ENCODE data around the gene TRERF1.

TRERF1 gene

DNA sequence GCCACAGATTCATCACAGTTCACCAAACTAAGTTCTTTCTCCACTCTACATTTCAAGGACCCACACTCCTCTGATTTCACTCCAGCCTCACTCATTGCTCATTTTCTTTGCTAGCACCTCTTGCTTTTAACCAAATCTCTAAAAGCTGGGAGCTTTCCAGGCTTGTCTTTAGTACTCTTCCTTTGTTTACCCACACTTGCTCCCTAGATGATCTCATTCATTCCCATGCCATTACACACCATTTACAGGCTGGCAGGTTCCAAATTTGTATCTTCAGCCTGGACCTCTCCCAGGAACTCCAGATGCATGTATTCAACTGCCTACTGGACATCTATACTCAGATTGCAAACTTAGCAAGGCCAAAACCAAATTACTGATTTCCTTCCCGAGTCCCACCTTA is 251.7 kb downstream of the TRERF1 start:
- Histone ChIP-seq H4K20me1 (ENCODE audit: low read depth, low read length) (no peaks in the 10 kb centered on the region), H2AFZ (ENCODE audit: low read depth, low read length, severe bottlenecking) (no peak overlapping the region), H3K4me2 (ENCODE audit: low read depth, low read length, poor library complexity, severe bottlenecking) (no peak overlapping the region), H3K27ac (ENCODE audit: low read depth, low read length) (no peak overlapping the region), H3K4me3 (ENCODE audit: insufficient read depth, low read length, poor library complexity, severe bottlenecking) (no peak overlapping the region), H3K9me2 (replicated peaks; ENCODE audit: insufficient read depth, low read length) (no peaks in the 10 kb centered on the region), H3K27me3 (ENCODE audit: low read length) (no peaks in the 10 kb centered on the region), H3K79me2 (ENCODE audit: insufficient read depth, low read length) (no peaks in the 10 kb centered on the region), H3K9me3 (ENCODE audit: insufficient read depth, low read length) (no peaks in the 10 kb centered on the region), H3K9ac (ENCODE audit: low read length) (no peak overlapping the region), H3K36me3 (ENCODE audit: low read length) (0 out of 2 replicates have a peak, but pooled peaks cover 2% of the 10 kb centered on the region), H3F3A (ENCODE audit: insufficient read depth) (0 out of 2 replicates have a peak, but pooled peaks cover 10% of the 10 kb centered on the region)
- TF ChIP-seq EZH2phosphoT487 (conservative IDR thresholded peaks at IDR 0.05; ENCODE audit: low read length): no peak
- TF ChIP-seq, protein P1, sequence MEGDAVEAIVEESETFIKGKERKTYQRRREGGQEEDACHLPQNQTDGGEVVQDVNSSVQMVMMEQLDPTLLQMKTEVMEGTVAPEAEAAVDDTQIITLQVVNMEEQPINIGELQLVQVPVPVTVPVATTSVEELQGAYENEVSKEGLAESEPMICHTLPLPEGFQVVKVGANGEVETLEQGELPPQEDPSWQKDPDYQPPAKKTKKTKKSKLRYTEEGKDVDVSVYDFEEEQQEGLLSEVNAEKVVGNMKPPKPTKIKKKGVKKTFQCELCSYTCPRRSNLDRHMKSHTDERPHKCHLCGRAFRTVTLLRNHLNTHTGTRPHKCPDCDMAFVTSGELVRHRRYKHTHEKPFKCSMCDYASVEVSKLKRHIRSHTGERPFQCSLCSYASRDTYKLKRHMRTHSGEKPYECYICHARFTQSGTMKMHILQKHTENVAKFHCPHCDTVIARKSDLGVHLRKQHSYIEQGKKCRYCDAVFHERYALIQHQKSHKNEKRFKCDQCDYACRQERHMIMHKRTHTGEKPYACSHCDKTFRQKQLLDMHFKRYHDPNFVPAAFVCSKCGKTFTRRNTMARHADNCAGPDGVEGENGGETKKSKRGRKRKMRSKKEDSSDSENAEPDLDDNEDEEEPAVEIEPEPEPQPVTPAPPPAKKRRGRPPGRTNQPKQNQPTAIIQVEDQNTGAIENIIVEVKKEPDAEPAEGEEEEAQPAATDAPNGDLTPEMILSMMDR (IDR thresholded peaks at IDR 0.05; ENCODE audit: insufficient read depth, low read length, poor library complexity, severe bottlenecking): no peak

DNA sequence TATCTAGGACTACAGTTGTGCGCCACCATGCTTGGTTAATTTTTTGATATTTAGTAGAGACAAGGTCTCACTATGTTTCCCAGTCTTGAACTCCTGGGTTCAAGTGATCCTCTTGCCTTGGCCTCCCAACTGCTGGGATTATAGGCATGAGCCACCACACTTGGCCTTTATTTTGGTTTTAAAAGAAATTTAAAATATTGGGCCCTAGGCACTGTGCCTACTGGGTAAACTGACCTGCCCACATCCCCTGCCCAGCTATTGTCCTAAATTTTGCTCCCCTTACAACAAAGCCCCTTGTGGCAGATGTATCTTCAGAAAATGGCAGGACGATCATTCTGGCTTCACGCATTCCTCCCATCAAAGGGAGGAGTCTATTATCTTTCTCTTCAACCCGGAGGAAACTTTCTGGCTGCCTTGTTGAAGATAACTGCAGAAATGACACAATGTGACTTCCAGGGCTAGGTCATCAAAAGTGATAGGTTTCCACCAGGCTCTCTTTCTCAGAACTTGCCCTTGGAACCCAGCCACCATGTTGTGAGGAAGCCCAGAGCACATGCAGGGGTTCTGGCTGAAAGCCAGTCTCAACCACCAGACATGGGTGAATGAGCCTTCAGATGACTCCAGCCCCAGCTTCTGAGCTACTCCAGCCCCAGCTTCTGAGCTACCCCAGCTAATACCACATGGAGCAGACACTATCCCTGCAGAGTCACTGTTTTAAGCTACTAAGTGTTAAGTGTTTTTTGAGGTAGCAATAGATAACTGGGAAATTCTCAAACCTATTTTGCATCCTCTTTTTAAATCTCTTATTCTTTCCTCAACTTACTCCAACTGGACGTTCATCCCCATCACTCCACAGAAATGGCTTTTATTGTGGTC is 252.4 kb downstream of the TRERF1 start:
- no peak overlapping the region for H3K4me2 ChIP-seq (ENCODE audit: low read depth, low read length, poor library complexity, severe bottlenecking)
- 0 out of 2 replicates have a peak, but pooled peaks cover 2% of the 10 kb centered on the region for H3K36me3 ChIP-seq (ENCODE audit: low read length)
- no peaks in the 10 kb centered on the region for H4K20me1 ChIP-seq (ENCODE audit: low read depth, low read length)
- 0 out of 2 replicates have a peak, but pooled peaks cover 6% of the 10 kb centered on the region for H3F3A ChIP-seq (ENCODE audit: insufficient read depth)
- H3K27me3 ChIP-seq (ENCODE audit: low read length): no peaks in the 10 kb centered on the region
- no peak overlapping the region for H2AFZ ChIP-seq (ENCODE audit: low read depth, low read length, severe bottlenecking)
- H3K9ac ChIP-seq (ENCODE audit: low read length): no peak overlapping the region
- H3K9me2 ChIP-seq (replicated peaks; ENCODE audit: insufficient read depth, low read length): no peaks in the 10 kb centered on the region
- TF ChIP-seq EZH2phosphoT487 (conservative IDR thresholded peaks at IDR 0.05; ENCODE audit: low read length): no peak
- TF ChIP-seq, protein P1 (IDR thresholded peaks at IDR 0.05; ENCODE audit: insufficient read depth, low read length, poor library complexity, severe bottlenecking): no peak
- no peak overlapping the region for H3K4me3 ChIP-seq (ENCODE audit: insufficient read depth, low read length, poor library complexity, severe bottlenecking)
- H3K27ac ChIP-seq (ENCODE audit: low read depth, low read length): no peak overlapping the region
- no peaks in the 10 kb centered on the region for H3K9me3 ChIP-seq (ENCODE audit: insufficient read depth, low read length)
- no peaks in the 10 kb centered on the region for H3K79me2 ChIP-seq (ENCODE audit: insufficient read depth, low read length)

DNA sequence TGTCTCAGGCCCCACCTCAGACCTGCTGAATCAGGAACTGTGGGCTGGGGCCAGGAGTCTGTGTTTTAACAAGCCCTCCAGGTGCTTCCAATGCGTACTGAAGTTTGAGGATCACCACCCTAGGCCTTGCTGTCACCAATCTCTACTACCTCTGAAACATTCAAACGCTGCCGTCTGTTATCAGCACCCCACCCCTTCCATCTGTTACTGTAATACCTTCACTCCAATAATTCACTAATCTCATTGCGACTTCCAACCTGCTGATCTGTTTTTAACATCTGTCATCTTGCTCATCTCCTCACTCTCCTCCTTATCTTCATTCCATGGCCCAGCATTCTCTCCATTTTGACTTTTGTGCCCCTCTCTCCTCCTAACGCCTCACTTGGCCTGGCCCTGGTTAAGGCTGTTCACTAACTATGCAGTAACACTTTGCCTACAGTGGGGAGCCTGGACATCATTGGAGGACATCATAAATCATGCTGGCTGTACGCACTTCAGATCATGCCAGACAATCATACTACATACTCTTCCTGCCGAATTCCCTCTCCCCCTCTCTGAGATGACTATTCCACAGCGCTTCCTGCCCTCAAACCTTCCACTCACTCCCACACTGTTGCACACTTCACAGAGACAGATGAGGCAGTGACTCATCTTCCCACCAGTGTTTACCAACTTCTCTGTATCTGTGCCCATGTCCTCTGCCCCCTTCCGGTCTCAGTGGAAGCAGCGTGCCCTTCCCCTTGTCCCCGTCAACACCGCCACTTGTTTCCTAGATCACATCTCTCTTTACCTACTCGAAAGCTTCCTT is 254.0 kb downstream of the TRERF1 start:
- Histone ChIP-seq H3K36me3 (ENCODE audit: low read length) (no peaks in the 10 kb centered on the region), H2AFZ (ENCODE audit: low read depth, low read length, severe bottlenecking) (no peak overlapping the region), H3K9me3 (ENCODE audit: insufficient read depth, low read length) (no peaks in the 10 kb centered on the region), H3K9me2 (replicated peaks; ENCODE audit: insufficient read depth, low read length) (no peaks in the 10 kb centered on the region), H3K4me2 (ENCODE audit: low read depth, low read length, poor library complexity, severe bottlenecking) (no peak overlapping the region), H3K27ac (ENCODE audit: low read depth, low read length) (no peak overlapping the region), H3F3A (ENCODE audit: insufficient read depth) (0 out of 2 replicates have a peak, but pooled peaks cover 6% of the 10 kb centered on the region), H3K27me3 (ENCODE audit: low read length) (no peaks in the 10 kb centered on the region), H3K9ac (ENCODE audit: low read length) (no peak overlapping the region), H4K20me1 (ENCODE audit: low read depth, low read length) (no peaks in the 10 kb centered on the region), H3K79me2 (ENCODE audit: insufficient read depth, low read length) (no peaks in the 10 kb centered on the region), H3K4me3 (ENCODE audit: insufficient read depth, low read length, poor library complexity, severe bottlenecking) (no peak overlapping the region)
- TF ChIP-seq EZH2phosphoT487 (conservative IDR thresholded peaks at IDR 0.05; ENCODE audit: low read length): no peak
- TF ChIP-seq, protein P1 (IDR thresholded peaks at IDR 0.05; ENCODE audit: insufficient read depth, low read length, poor library complexity, severe bottlenecking): no peak
